Ovary (tissue), 3 donors: Measurements from ENCODE around the gene GRM2.

Experiments used
- EP300 ChIP-seq: sonication (generic); formaldehyde crosslinking; IDR thresholded peaks from one replicate; pipeline ENCODE4 v1.6.1; 2017; ENCODE audit warnings: antibody characterized with exemption
- POLR2A ChIP-seq: fragments of 450-650 bp; IDR thresholded peaks from one replicate; pipeline ENCODE4 v1.6.1; 2017; ENCODE audit warnings: antibody characterized with exemption, mild to moderate bottlenecking, moderate library complexity
- TF ChIP-seq, protein P1 (sequence below), 3 donors: fragments of 450-650 bp in 2 of 3; fragments of 200-600 bp in 1 of 3; IDR thresholded peaks; one replicate each; pipeline versions ENCODE4 v1.5.1 to v1.8.0; 2016 to 2022; ENCODE audit warnings: antibody characterized with exemption in 3 of 3, mild to moderate bottlenecking in 1 of 3
- donor health status: DM: no; HTN: no; CAD: no.

GRCh38 chr3:51675201-51675611 is 31.7 kb upstream of the GRM2 start:
- TF ChIP-seq, protein P1, sequence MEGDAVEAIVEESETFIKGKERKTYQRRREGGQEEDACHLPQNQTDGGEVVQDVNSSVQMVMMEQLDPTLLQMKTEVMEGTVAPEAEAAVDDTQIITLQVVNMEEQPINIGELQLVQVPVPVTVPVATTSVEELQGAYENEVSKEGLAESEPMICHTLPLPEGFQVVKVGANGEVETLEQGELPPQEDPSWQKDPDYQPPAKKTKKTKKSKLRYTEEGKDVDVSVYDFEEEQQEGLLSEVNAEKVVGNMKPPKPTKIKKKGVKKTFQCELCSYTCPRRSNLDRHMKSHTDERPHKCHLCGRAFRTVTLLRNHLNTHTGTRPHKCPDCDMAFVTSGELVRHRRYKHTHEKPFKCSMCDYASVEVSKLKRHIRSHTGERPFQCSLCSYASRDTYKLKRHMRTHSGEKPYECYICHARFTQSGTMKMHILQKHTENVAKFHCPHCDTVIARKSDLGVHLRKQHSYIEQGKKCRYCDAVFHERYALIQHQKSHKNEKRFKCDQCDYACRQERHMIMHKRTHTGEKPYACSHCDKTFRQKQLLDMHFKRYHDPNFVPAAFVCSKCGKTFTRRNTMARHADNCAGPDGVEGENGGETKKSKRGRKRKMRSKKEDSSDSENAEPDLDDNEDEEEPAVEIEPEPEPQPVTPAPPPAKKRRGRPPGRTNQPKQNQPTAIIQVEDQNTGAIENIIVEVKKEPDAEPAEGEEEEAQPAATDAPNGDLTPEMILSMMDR (IDR thresholded peaks at IDR 0.05): no peak
- TF ChIP-seq POLR2A (no peak), EP300 (no peak)
